HepG2 (cell line): Measurements from ENCODE around the gene PRSS53. TPM values are rescaled to one million over a fixed set of nuclear protein-coding genes. Genes with fewer than 3 reads are reported as not detected.

Experiments used
- ARNT ChIP-seq: fragments of 450-650 bp; IDR thresholded peaks from 2 replicates; pipeline ENCODE4 v1.6.1; 2017
- ATF7 ChIP-seq, 2 experiments: fragments of 450-650 bp in 1 of 2; sonication (generic) in 1 of 2; formaldehyde crosslinking in 1 of 2; IDR thresholded peaks; 2 replicates each; pipeline versions ENCODE4 v1.4.0 to v1.6.1; 2016 to 2020; ENCODE audit warnings: antibody characterized with exemption in 1 of 2, mild to moderate bottlenecking in 1 of 2, missing genetic modification reagents in 1 of 2
- BCL3 ChIP-seq: sonication (generic); formaldehyde crosslinking; IDR thresholded peaks from 2 replicates; pipeline ENCODE4 v1.5.1; 2020; ENCODE audit warnings: mild to moderate bottlenecking, missing genetic modification reagents, moderate library complexity
- BHLHE40 ChIP-seq: IDR thresholded peaks from 2 replicates; pipeline ENCODE4 v1.6.1; 2011; ENCODE audit warnings: low read length, improper control_type of control experiment
- BORCS8-MEF2B ChIP-seq: sonication (generic); formaldehyde crosslinking; IDR thresholded peaks from 2 replicates; pipeline ENCODE4 v1.8.0; 2022; ENCODE audit warnings: mild to moderate bottlenecking, missing genetic modification reagents
- BRCA1 ChIP-seq: sonication (generic); formaldehyde crosslinking; IDR thresholded peaks from 2 replicates; pipeline ENCODE4 v1.4.0; 2020; ENCODE audit warnings: missing genetic modification reagents
- E2F2 ChIP-seq: sonication (generic); formaldehyde crosslinking; IDR thresholded peaks from 2 replicates; pipeline ENCODE4 v1.4.0; 2020; ENCODE audit warnings: missing genetic modification reagents, borderline replicate concordance
- ESRRA ChIP-seq: sonication (generic); formaldehyde crosslinking; IDR thresholded peaks from 2 replicates; pipeline ENCODE4 v1.5.1; 2020; ENCODE audit warnings: mild to moderate bottlenecking, low read depth, missing genetic modification reagents
- FOXK2 ChIP-seq: fragments of 450-650 bp; IDR thresholded peaks from 2 replicates; pipeline ENCODE4 v1.6.1; 2016
- FOXO1 ChIP-seq: sonication (generic); formaldehyde crosslinking; IDR thresholded peaks from 2 replicates; pipeline ENCODE4 v1.4.0; 2020; ENCODE audit warnings: missing genetic modification reagents
- GATAD2A ChIP-seq: IDR thresholded peaks from 2 replicates; pipeline ENCODE4 v1.6.1; 2016
- NR0B2 ChIP-seq: sonication (generic); formaldehyde crosslinking; IDR thresholded peaks from 2 replicates; pipeline ENCODE4 v1.4.0; 2020; ENCODE audit warnings: mild to moderate bottlenecking, missing genetic modification reagents
- SP5 ChIP-seq: IDR thresholded peaks from 2 replicates; pipeline ENCODE4 v1.6.1; 2016; ENCODE audit warnings: low read depth, borderline replicate concordance
- TARDBP ChIP-seq: sonication (generic); formaldehyde crosslinking; IDR thresholded peaks from 2 replicates; pipeline ENCODE4 v1.8.0; 2022; ENCODE audit warnings: mild to moderate bottlenecking, missing genetic modification reagents
- TSC22D2 ChIP-seq: sonication (generic); formaldehyde crosslinking; IDR thresholded peaks from 2 replicates; pipeline ENCODE4 v1.5.1; 2020; ENCODE audit warnings: missing genetic modification reagents, mild to moderate bottlenecking, borderline replicate concordance
- U2AF1 ChIP-seq: fragments of 200-400 bp; formaldehyde crosslinking; optimal IDR thresholded peaks from 2 replicates; pipeline ENCODE3; 2017; ENCODE audit warnings: mild to moderate bottlenecking, low read depth, low read length
- ZC3H13 ChIP-seq: sonication (generic); formaldehyde crosslinking; IDR thresholded peaks from 2 replicates; pipeline ENCODE4 v1.8.1; 2023; ENCODE audit warnings: mild to moderate bottlenecking, missing genetic modification reagents, moderate library complexity
- ZKSCAN8 ChIP-seq: IDR thresholded peaks from 2 replicates; pipeline ENCODE4 v1.6.1; 2016; ENCODE audit warnings: borderline replicate concordance, missing genetic modification reagents, missing compliant biosample characterization
- ZNF24 ChIP-seq: fragments of 450-650 bp; IDR thresholded peaks from 2 replicates; pipeline ENCODE4 v1.6.1; 2017; ENCODE audit warnings: antibody characterized with exemption, mild to moderate bottlenecking
- ZNF260 ChIP-seq: sonication (generic); formaldehyde crosslinking; IDR thresholded peaks from 2 replicates; pipeline ENCODE4 v1.4.0; 2020; ENCODE audit warnings: missing genetic modification reagents, low read depth, mild to moderate bottlenecking, borderline replicate concordance
- ZNF33A ChIP-seq: sonication (generic); formaldehyde crosslinking; IDR thresholded peaks from 2 replicates; pipeline ENCODE4 v1.5.1; 2020; ENCODE audit warnings: missing genetic modification reagents, mild to moderate bottlenecking, moderate library complexity, borderline replicate concordance
- ZNF530 ChIP-seq: sonication (generic); formaldehyde crosslinking; IDR thresholded peaks from 2 replicates; pipeline ENCODE4 v1.5.0; 2020; ENCODE audit warnings: low read depth, mild to moderate bottlenecking, missing genetic modification reagents
- ZNF576 ChIP-seq: sonication (generic); formaldehyde crosslinking; IDR thresholded peaks from 2 replicates; pipeline ENCODE4 v1.4.0; 2020; ENCODE audit warnings: mild to moderate bottlenecking, missing genetic modification reagents
- polyA plus RNA-seq, 8 experiments: library from polyadenylated mRNA; depleted of rRNA in 3 of 8; stranded (reverse) in 7 of 8; unstranded in 1 of 8; fragments of >200 nt; fragmentation: Illumina TruSeq in 4 of 8; extraction: Trizol in 4 of 8; gene quantifications; 2 replicates each; pipeline versions ENCODE4 v1.2.1 to v1.2.3, GENCODE V29; 2011 to 2016; ENCODE audit warnings: low read depth in 4 of 8, missing spikeins in 1 of 8, mixed read lengths in 1 of 8; ENCODE audit not compliant: insufficient read depth in 1 of 8
- total RNA-seq, 5 experiments: library from RNA; depleted of rRNA; stranded (reverse); fragments of >200 nt; fragmentation: Illumina TruSeq; extraction: Trizol; gene quantifications; 2 replicates each; pipeline ENCODE4 v1.2.3, GENCODE V29; 2016; ENCODE audit warnings: low read depth in 1 of 5
- TF ChIP-seq, protein P1 (sequence below): IDR thresholded peaks from 2 replicates; pipeline ENCODE4 v1.6.1; 2016; ENCODE audit warnings: missing compliant biosample characterization, missing genetic modification reagents, borderline replicate concordance

The PRSS53 gene
- total and polyA plus RNA-seq, 2 of the 13 experiments (the other 11 are each of a cell fraction or from before 2014, with no cell fraction given), result 2.2 to 7.4 TPM

DNA sequence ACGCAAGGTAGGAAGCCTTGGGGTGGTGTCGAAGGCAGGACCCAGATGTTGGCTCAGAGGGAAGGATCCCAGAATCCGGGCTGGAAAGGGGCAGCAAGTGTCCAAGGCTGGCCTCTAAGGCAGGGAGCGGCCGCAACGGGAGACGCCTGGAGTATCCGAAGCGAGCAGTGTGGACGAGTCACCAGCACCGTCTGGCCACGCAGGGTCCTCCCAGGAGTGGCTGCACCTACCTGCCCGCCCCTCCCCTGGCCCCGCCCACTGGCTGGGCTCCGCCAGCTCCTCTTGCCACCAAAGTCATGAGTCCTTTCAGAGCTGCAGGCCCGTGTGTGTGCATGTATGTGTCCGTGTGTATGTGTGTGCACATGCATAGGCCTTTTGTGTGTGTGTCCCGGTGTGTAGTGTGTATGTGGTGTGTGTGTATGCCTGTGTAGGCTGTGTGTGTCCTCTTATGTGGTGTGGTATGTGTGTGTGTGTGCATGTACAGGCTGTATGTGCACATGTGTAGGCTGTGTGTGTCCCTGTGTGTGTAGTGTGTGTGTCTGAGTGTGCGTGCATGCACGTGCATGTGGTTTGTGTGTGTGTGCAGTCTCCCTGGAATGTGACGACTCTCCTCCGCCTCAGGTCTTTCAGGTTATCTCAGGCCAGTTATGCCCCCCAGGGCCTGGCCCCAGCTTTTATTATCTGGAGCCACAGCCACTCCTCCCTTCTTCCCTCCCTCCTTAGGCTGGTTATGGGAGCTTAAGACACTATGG, 47.0 kb upstream of the PRSS53 start, which contains the start of gene PRSS8 (continued):
- TF ChIP-seq E2F2 (CRISPR knock-in tag), result no peak
- no peak for TF ChIP-seq ZKSCAN8
- TF ChIP-seq BRCA1 (CRISPR knock-in tag), result no peak
- TF ChIP-seq FOXK2, result no peak
- 0 out of 2 replicates have a peak, but pooled peaks have one; percentile 5 for TF ChIP-seq FOXO1 (CRISPR knock-in tag)
- no peak for TF ChIP-seq ZNF530 (CRISPR knock-in tag)
- no peak for TF ChIP-seq ZNF24
- 0 out of 2 replicates have a peak, but pooled peaks have one; percentile 82 for TF ChIP-seq ARNT
- TF ChIP-seq BCL3, result no peak
- TF ChIP-seq ZNF33A (CRISPR knock-in tag), result no peak
- TF ChIP-seq, protein P1, sequence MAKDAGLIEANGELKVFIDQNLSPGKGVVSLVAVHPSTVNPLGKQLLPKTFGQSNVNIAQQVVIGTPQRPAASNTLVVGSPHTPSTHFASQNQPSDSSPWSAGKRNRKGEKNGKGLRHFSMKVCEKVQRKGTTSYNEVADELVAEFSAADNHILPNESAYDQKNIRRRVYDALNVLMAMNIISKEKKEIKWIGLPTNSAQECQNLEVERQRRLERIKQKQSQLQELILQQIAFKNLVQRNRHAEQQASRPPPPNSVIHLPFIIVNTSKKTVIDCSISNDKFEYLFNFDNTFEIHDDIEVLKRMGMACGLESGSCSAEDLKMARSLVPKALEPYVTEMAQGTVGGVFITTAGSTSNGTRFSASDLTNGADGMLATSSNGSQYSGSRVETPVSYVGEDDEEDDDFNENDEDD (CRISPR knock-in tag), result no peak
- TF ChIP-seq ESRRA, result no peak
- 0 out of 2 replicates have a peak, but pooled peaks have one; percentile 30 for TF ChIP-seq NR0B2 (CRISPR knock-in tag)
- peak; percentile 27 for TF ChIP-seq U2AF1
- peak; percentile 72 for TF ChIP-seq BHLHE40
- no peak for TF ChIP-seq ZC3H13
- TF ChIP-seq BORCS8-MEF2B (CRISPR knock-in tag), result no peak
- no peak for TF ChIP-seq ZNF260
- TF ChIP-seq TSC22D2 (CRISPR knock-in tag), result no peak
- TF ChIP-seq SP5 (CRISPR knock-in tag), result 0 out of 2 replicates have a peak, but pooled peaks have one; percentile 27
- no peak for TF ChIP-seq ZNF576
- TF ChIP-seq TARDBP (CRISPR knock-in tag), result no peak
- peak; percentile 49; the same call in 1 of the 2 replicates for TF ChIP-seq GATAD2A (CRISPR knock-in tag)
- no peak for TF ChIP-seq ATF7 (IDR thresholded peaks at IDR 0.05)
- no peak for TF ChIP-seq ATF7 (CRISPR knock-in tag; IDR thresholded peaks at IDR 0.05)
